Kidney epithelial cell (primary cell): ENCODE measurements around the gene SCP2. TPM values are rescaled to one million over a fixed set of nuclear protein-coding genes. Genes with fewer than 3 reads are reported as not detected.

Experiments
- DNase-seq: peaks from one replicate; pipeline ENCODE4 v3.0.0-alpha.2; 2010; ENCODE audit warnings: low read depth
- H3K27me3 ChIP-seq: 2 replicates; pipeline ENCODE4 v1.6.0; 2011; ENCODE audit warnings: low read length; ENCODE audit not compliant: control insufficient read depth, insufficient read depth
- H3K36me3 ChIP-seq: 2 replicates; pipeline ENCODE4 v1.5.1; 2011; ENCODE audit warnings: low read length; ENCODE audit not compliant: control insufficient read depth, insufficient read depth
- H3K4me3 ChIP-seq: 2 replicates; pipeline ENCODE4 v1.5.1; 2011; ENCODE audit warnings: low read depth, mild to moderate bottlenecking, control low read depth, low read length
- CTCF ChIP-seq: IDR thresholded peaks from 2 replicates; pipeline ENCODE4 v1.5.1; 2011; ENCODE audit warnings: mild to moderate bottlenecking, moderate library complexity, low read length, control low read depth, inconsistent platforms; ENCODE audit not compliant: insufficient read depth, poor library complexity, severe bottlenecking
- total RNA-seq: library from RNA; depleted of rRNA; stranded (reverse); fragments of >200 nt; gene quantifications from 2 replicates; pipeline ENCODE4 v1.2.3, GENCODE V29; 2015

Gene SCP2
- total RNA-seq, 1 donor from 2014 or later = 63.8 TPM

GRCh38 chr1:53061123-53061858 lies 134.2 kb downstream of the SCP2 start:
- no peak for DNase-seq
- Histone ChIP-seq H3K27me3 (peaks cover 34% of the 10 kb centered on the region), H3K4me3 (no peak overlapping the region), H3K36me3 (no peaks in the 10 kb centered on the region)
- TF ChIP-seq CTCF = no peak

DNA sequence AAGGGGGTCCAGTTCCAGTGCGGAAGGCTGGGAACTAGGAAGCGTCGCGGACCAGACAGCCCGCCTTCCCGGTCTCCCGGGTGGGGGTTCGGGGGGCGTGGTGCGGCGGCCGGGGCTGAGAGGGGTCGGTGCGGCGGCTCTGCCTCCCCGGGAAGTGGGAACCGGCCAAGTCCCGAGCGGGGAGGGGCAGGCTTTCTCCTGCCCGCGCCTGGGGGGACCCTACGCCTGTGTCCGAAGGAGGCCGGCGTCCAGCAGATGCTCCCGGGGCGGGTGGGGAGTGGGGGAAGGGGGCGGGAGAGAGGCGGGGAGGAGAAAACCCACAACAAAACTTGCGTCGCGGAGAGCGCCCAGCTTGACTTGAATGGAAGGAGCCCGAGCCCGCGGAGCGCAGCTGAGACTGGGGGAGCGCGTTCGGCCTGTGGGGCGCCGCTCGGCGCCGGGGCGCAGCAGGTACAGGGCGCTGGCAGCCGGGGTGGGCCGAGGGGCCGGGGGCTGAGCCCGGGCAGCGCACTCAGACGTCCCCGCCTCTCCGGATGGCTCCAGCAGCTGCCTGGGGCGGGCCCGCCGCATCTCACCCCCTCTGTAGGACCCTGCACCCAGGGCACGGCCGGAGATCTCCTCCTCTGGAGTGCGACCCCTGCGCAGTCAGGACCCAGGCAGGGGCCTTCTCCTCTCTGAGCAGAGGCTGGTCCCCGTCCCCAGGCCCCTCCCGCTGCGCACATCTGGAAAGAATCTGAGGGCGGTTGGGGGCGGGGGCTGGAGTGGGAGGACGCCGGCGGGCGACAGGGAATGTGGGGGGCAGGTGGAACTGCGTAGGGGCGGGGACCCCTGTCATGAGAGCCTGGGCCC lies 135.0 kb downstream of the SCP2 start, which contains the start of gene PODN:
Gene PODN, plus strand, starts transcription at position 355 of the 849 bp plus-strand sequence. CDS start 7,643 bp downstream, outside the sequence.
- DNase-seq = no peak
- Histone ChIP-seq H3K4me3 (peak within 1 kb of the TSS; percentile 37), H3K36me3 (no peaks in the 10 kb centered on the region), H3K27me3 (peaks cover 34% of the 10 kb centered on the region)
- no peak for TF ChIP-seq CTCF

- H3K27me3 ChIP-seq = peaks cover 34% of the 10 kb centered on the region
- no peak for DNase-seq
- no peaks in the 10 kb centered on the region for H3K36me3 ChIP-seq
- no peak for TF ChIP-seq CTCF
- H3K4me3 ChIP-seq = peak overlapping the region; percentile 37
These were observed 135.9 kb downstream of the SCP2 start for GRCh38 chr1:53062708-53063591.

- no peak for TF ChIP-seq CTCF
- H3K4me3 ChIP-seq = no peak overlapping the region
- no peaks in the 10 kb centered on the region for H3K36me3 ChIP-seq
- H3K27me3 ChIP-seq = peaks cover 34% of the 10 kb centered on the region
- no peak for DNase-seq
These were observed 136.9 kb downstream of the SCP2 start for GRCh38 chr1:53063744-53064515.

GRCh38 chr1:53065391-53065790 lies 138.3 kb downstream of the SCP2 start:
- DNase-seq = no peak
- TF ChIP-seq CTCF = no peak
- Histone ChIP-seq H3K27me3 (peaks cover 34% of the 10 kb centered on the region), H3K4me3 (no peak overlapping the region), H3K36me3 (no peaks in the 10 kb centered on the region)
